BLaER1 treated with 17β-estradiol and CSF1 and Interleukin-3, amounts not matched to agents 10 nM and 100 nM (cell line): ENCODE data around the gene GSX1.
A peak's percentile ranks its signal among the peaks of the same experiment; 100 is the strongest.

Source experiments
- H3K27ac ChIP-seq, 11 experiments: shearing (Covaris generic); formaldehyde crosslinking; 2 replicates each; pipeline ENCODE4 v1.8.1; 2022
- H3K27me3 ChIP-seq, 11 experiments: shearing (Covaris generic); formaldehyde crosslinking; 2 replicates each; pipeline ENCODE4 v1.8.1; 2022
- H3K36me3 ChIP-seq, 11 experiments: shearing (Covaris generic); formaldehyde crosslinking; 2 replicates each; pipeline ENCODE4 v1.8.1; 2022
- H3K4me1 ChIP-seq, 10 experiments: shearing (Covaris generic); formaldehyde crosslinking; 2 replicates each; pipeline ENCODE4 v1.8.1; 2022
- H3K4me2 ChIP-seq, 11 experiments: shearing (Covaris generic); formaldehyde crosslinking; 2 replicates each; pipeline ENCODE4 v1.8.1; 2022
- H3K4me3 ChIP-seq, 10 experiments: shearing (Covaris generic); formaldehyde crosslinking; 2 replicates each; pipeline ENCODE4 v1.8.1; 2022
- H3K9ac ChIP-seq, 11 experiments: shearing (Covaris generic); formaldehyde crosslinking; 2 replicates each; pipeline ENCODE4 v1.8.1; 2022
- H3K9me3 ChIP-seq, 11 experiments: shearing (Covaris generic); formaldehyde crosslinking; replicated peaks in 1 of 11; 2 replicates each; pipeline ENCODE4 v1.8.1; 2022
- H4K20me1 ChIP-seq, 11 experiments: shearing (Covaris generic); formaldehyde crosslinking; 2 replicates each; pipeline ENCODE4 v1.8.1; 2022
- Cebpa-rat ChIP-seq, 11 experiments: shearing (Covaris generic); IDR thresholded peaks; 2 replicates each; pipeline ENCODE4 v1.8.1; 2022

Gene GSX1

GRCh38 chr13:27774169-27774568 is 18.1 kb upstream of the GSX1 start:
- Histone ChIP-seq H3K36me3 (no peaks in the 10 kb centered on the region), H3K4me3 (no peak overlapping the region), H3K9me3 (no peaks in the 10 kb centered on the region), H3K4me2 (peak overlapping the region in 6 of 11 experiments; percentile 16 to 58 (median 44); a peak in 10 of 22 replicates), H4K20me1 (no peaks in the 10 kb centered on the region), H3K9ac (no peak overlapping the region), H3K27me3 (no peaks in the 10 kb centered on the region), H3K27ac (no peak overlapping the region), H3K4me1 (peaks cover 0 to 35% (median 7%) of the 10 kb centered on the region in 10 experiments; a peak in 13 of 20 replicates)
- no peak for TF ChIP-seq Cebpa-rat (IDR thresholded peaks at IDR 0.05)

- H3K9ac ChIP-seq: no peak overlapping the region
- peaks cover 0 to 35% (median 7%) of the 10 kb centered on the region in 10 experiments; a peak in 13 of 20 replicates for H3K4me1 ChIP-seq
- no peak for TF ChIP-seq Cebpa-rat (IDR thresholded peaks at IDR 0.05)
- H4K20me1 ChIP-seq: no peaks in the 10 kb centered on the region
- no peak overlapping the region for H3K27ac ChIP-seq
- H3K9me3 ChIP-seq: no peaks in the 10 kb centered on the region
- H3K27me3 ChIP-seq: no peaks in the 10 kb centered on the region
- no peaks in the 10 kb centered on the region for H3K36me3 ChIP-seq
- H3K4me3 ChIP-seq: no peak overlapping the region
- peak overlapping the region in 6 of 11 experiments; percentile 16 to 58 (median 44); a peak in 11 of 22 replicates for H3K4me2 ChIP-seq
These were observed 17.6 kb upstream of the GSX1 start for GRCh38 chr13:27774651-27775050.

- TF ChIP-seq Cebpa-rat (IDR thresholded peaks at IDR 0.05): no peak
- Histone ChIP-seq H3K27me3 (no peaks in the 10 kb centered on the region), H3K4me1 (peaks cover 0 to 35% (median 7%) of the 10 kb centered on the region in 10 experiments; a peak in 13 of 20 replicates), H3K27ac (no peak overlapping the region), H4K20me1 (no peaks in the 10 kb centered on the region), H3K9ac (no peak overlapping the region), H3K36me3 (no peaks in the 10 kb centered on the region), H3K9me3 (no peaks in the 10 kb centered on the region), H3K4me3 (no peak overlapping the region), H3K4me2 (no peak overlapping the region)
These were observed 16.3 kb upstream of the GSX1 start for GRCh38 chr13:27775943-27776342.

GRCh38 chr13:27782151-27782550 is 10.1 kb upstream of the GSX1 start:
- no peaks in the 10 kb centered on the region for H3K36me3 ChIP-seq
- H3K9me3 ChIP-seq: no peaks in the 10 kb centered on the region
- H3K4me3 ChIP-seq: no peak overlapping the region
- H3K9ac ChIP-seq: no peak overlapping the region
- no peak overlapping the region for H3K4me2 ChIP-seq
- no peaks in the 10 kb centered on the region; a peak in 2 of 20 replicates for H3K4me1 ChIP-seq
- no peaks in the 10 kb centered on the region for H4K20me1 ChIP-seq
- H3K27me3 ChIP-seq: peaks cover 0 to 5% (median 0%) of the 10 kb centered on the region in 11 experiments; a peak in 4 of 22 replicates
- no peak overlapping the region for H3K27ac ChIP-seq
- no peak for TF ChIP-seq Cebpa-rat (IDR thresholded peaks at IDR 0.05)

GRCh38 chr13:27783111-27783510 is 9.2 kb upstream of the GSX1 start:
- Histone ChIP-seq H3K9me3 (0 out of 22 replicates have a peak, but pooled peaks cover 0 to under 1% (median 0%) of the 10 kb centered on the region in 11 experiments), H3K9ac (no peak overlapping the region), H3K4me1 (no peaks in the 10 kb centered on the region; a peak in 2 of 20 replicates), H3K4me3 (no peak overlapping the region), H3K27me3 (peaks cover 3 to 14% (median 9%) of the 10 kb centered on the region in 11 experiments), H3K27ac (no peak overlapping the region), H3K4me2 (no peak overlapping the region), H3K36me3 (no peaks in the 10 kb centered on the region), H4K20me1 (no peaks in the 10 kb centered on the region)
- no peak for TF ChIP-seq Cebpa-rat (IDR thresholded peaks at IDR 0.05)

- H3K4me1 ChIP-seq: peaks cover 0 to 7% (median 0%) of the 10 kb centered on the region in 10 experiments; a peak in 4 of 20 replicates
- H3K27ac ChIP-seq: no peak overlapping the region
- H3K4me2 ChIP-seq: no peak overlapping the region
- H4K20me1 ChIP-seq: no peaks in the 10 kb centered on the region; a peak in 1 of 22 replicates
- peaks cover 54 to 66% (median 60%) of the 10 kb centered on the region in 11 experiments for H3K27me3 ChIP-seq
- H3K9ac ChIP-seq: no peak overlapping the region
- H3K9me3 ChIP-seq: peaks cover 22 to 46% (median 35%) of the 10 kb centered on the region in 11 experiments
- no peak for TF ChIP-seq Cebpa-rat (IDR thresholded peaks at IDR 0.05)
- H3K4me3 ChIP-seq: no peak overlapping the region
- H3K36me3 ChIP-seq: peaks cover 0 to 4% (median 0%) of the 10 kb centered on the region in 11 experiments; a peak in 3 of 22 replicates
These were observed 4.0 kb upstream of the GSX1 start for GRCh38 chr13:27788271-27788670.

GRCh38 chr13:27789153-27789494 is 3.2 kb upstream of the GSX1 start:
- Histone ChIP-seq H3K9me3 (peaks cover 30 to 55% (median 44%) of the 10 kb centered on the region in 11 experiments), H3K36me3 (peaks cover 0 to 4% (median 0%) of the 10 kb centered on the region in 11 experiments; a peak in 3 of 22 replicates), H4K20me1 (no peaks in the 10 kb centered on the region; a peak in 1 of 22 replicates), H3K9ac (no peak overlapping the region), H3K27me3 (peaks cover 62 to 74% (median 69%) of the 10 kb centered on the region in 11 experiments), H3K4me3 (no peak overlapping the region), H3K4me2 (no peak overlapping the region), H3K4me1 (peaks cover 0 to 7% (median 0%) of the 10 kb centered on the region in 10 experiments; a peak in 4 of 20 replicates), H3K27ac (no peak overlapping the region)
- TF ChIP-seq Cebpa-rat (IDR thresholded peaks at IDR 0.05): no peak

GRCh38 chr13:27789495-27790303 is 2.6 kb upstream of the GSX1 start:
- peaks cover 0 to 7% (median 0%) of the 10 kb centered on the region in 10 experiments; a peak in 4 of 20 replicates for H3K4me1 ChIP-seq
- no peak overlapping the region for H3K4me2 ChIP-seq
- no peak for TF ChIP-seq Cebpa-rat (IDR thresholded peaks at IDR 0.05)
- no peak overlapping the region for H3K9ac ChIP-seq
- peaks cover 36 to 60% (median 50%) of the 10 kb centered on the region in 11 experiments for H3K9me3 ChIP-seq
- no peaks in the 10 kb centered on the region; a peak in 1 of 22 replicates for H4K20me1 ChIP-seq
- no peak overlapping the region for H3K27ac ChIP-seq
- H3K27me3 ChIP-seq: peaks cover 68 to 80% (median 75%) of the 10 kb centered on the region in 11 experiments
- peaks cover 0 to 4% (median 0%) of the 10 kb centered on the region in 11 experiments; a peak in 3 of 22 replicates for H3K36me3 ChIP-seq
- 0 out of 20 replicates have a peak overlapping the region, but pooled peaks of 1 of the 10 experiments have one; percentile 2 for H3K4me3 ChIP-seq

GRCh38 chr13:27790523-27790922 is 1.8 kb upstream of the GSX1 start:
- peaks cover 0 to 7% (median 0%) of the 10 kb centered on the region in 10 experiments; a peak in 4 of 20 replicates for H3K4me1 ChIP-seq

More at GRCh38 chr13:27790523-27790922, 1.8 kb upstream of the GSX1 start:
- Histone ChIP-seq H3K9ac (no peak overlapping the region), H3K27ac (no peak overlapping the region), H3K4me2 (peak overlapping the region in 5 of 11 experiments; percentile 33 to 58 (median 46); a peak in 3 of 22 replicates), H3K27me3 (peaks cover 76 to 88% (median 83%) of the 10 kb centered on the region in 11 experiments), H4K20me1 (no peaks in the 10 kb centered on the region; a peak in 2 of 22 replicates), H3K4me3 (no peak overlapping the region), H3K36me3 (peaks cover 0 to 4% (median 0%) of the 10 kb centered on the region in 11 experiments; a peak in 3 of 22 replicates), H3K9me3 (peaks cover 43 to 69% (median 58%) of the 10 kb centered on the region in 11 experiments)
- no peak for TF ChIP-seq Cebpa-rat (IDR thresholded peaks at IDR 0.05)
